ENCODE measurements around the gene GSC2.
"Not testable (repeated sequence)": the region's sequence is repeated elsewhere in the genome, so short reads cannot be mapped to it uniquely, and the experiment has no call there.

GSC2 gene

DNA sequence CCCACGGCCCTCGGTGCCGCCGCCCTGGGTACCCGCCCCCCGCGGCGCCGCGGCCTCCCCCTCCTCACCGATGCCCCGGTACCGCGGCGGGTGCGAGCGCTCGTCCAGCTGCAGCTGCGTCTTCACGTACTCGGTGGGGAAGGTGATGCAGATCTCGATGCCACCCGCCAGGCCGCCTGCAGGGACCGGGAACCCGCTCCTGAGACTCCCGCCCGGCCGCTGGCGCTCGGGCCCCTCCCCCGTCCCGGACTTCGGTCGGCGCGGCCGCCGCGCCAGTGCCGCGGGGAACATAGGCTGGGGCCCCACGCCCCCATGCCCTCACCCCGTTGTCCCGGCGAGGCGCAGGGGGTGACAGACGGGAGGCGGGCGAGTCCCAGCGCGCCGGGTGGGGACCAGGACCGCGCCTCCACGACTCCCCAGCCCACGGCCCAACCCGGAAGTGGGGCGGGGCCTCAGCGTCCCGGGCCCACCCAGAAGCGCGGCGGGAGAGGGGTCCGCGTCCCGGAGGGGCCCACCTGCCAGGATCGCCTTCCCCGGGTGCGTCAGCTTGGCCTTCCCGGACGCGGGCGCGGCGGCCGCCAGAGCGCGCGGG lies 28.1 kb upstream of the GSC2 start:
- no peak for DNase-seq (ENCODE audit: low spot score)

DNA sequence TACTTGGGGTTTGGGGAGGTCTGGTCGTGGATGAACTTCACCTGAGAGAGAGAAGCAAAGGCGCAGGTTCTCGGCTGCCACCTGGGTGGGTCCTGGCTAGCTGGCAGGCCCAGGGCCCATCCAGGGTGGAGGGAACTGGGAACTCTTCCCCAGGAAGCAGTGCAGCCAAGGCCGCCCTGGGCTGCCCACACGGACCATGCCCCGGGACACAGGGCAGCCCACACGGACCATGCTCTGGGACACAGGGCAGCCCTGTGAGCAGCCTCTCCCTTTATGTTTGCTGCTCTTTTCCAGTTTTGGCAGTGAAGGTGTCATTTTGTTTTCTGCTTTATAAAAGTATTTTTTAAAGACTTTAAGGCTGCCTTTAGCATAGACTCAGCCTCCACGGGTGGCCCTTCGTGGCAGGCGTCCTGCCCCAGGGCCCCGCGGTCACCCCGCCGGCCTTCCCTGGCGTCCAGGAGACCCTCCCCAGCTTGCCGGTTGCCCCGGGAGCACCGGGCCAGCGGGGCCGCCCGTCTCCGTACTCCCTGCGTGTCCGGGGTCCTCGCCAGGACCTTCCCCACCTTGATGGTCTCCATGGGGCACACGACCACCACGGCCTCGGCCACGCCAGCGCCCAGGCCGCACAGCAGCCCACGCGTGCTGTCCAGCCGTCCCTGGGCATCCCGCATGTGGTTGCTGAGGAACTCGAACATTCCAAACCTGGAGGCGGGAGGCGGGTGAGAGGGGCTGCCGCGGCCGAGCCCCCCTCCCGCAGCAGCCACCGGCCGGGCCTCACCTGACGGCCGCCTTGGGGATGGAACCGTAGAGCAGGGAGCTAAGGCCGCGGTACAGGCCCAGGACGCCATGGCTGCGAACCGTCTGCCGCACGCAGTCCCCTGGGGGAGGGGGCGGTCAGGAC lies 27.3 kb upstream of the GSC2 start:
- DNase-seq (ENCODE audit: low spot score) = no peak

GRCh38 chr22:19176732-19177131 lies 26.6 kb upstream of the GSC2 start:
- DNase-seq (ENCODE audit: low spot score) = no peak

- no peak for DNase-seq (ENCODE audit: low spot score)
Observed at GRCh38 chr22:19176175-19176643, 26.1 kb upstream of the GSC2 start.

GRCh38 chr22:19175602-19176174 lies 25.6 kb upstream of the GSC2 start:
- DNase-seq (ENCODE audit: low spot score) = no peak

- no peak for DNase-seq (ENCODE audit: low spot score)
Observed at GRCh38 chr22:19175026-19175601, 25.0 kb upstream of the GSC2 start.

GRCh38 chr22:19174106-19175025 lies 24.3 kb upstream of the GSC2 start:
- DNase-seq (ENCODE audit: low spot score) = no peak

DNA sequence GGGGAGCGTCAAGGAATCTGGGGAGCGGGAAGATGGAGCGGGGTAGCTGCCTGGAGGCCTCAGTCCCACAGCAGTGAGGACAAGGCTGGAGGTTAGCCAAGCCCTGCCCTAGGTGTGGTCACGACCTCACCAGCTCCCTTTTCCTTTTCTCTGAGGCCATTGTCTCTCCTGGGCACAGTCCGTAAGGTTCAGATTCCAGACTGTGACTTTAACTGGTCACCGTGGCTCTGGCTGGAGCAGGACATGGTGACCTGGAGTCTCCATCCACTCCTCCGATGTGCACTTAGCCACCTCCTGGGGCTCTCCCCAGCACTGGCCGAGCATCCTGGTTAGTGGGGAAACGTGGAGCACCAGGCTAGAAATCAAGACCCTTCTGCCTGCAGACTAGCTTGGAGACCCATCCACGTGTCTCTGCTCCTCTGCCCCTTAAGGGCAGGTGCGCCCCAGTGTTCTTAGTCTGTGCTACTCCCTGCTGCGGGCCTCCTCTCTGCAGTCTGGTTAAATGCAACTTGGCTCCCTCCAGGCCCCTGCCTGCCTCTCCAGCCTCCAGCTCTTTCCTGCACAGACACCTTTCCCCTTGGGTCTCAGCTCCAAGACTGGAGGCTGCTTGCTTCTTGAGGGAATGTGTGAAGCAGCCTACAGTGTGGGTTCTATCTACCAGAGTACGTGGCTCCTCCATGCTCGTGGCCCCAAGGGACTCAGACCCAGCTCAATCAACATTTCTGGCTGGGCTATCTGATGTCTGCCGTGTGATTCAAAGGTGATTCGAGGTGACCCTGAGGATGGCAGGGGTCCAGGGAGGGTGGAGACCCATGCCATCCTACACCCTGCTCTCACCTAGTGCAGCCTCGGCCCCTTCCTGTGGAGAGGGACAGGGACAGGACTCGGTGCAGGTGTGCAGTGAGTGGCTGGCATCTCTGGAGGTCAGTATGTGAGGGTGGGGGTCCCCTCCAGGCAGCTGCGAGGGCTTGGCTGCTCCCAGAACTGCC lies 23.2 kb upstream of the GSC2 start:
- no peak for DNase-seq (ENCODE audit: low spot score)

DNA sequence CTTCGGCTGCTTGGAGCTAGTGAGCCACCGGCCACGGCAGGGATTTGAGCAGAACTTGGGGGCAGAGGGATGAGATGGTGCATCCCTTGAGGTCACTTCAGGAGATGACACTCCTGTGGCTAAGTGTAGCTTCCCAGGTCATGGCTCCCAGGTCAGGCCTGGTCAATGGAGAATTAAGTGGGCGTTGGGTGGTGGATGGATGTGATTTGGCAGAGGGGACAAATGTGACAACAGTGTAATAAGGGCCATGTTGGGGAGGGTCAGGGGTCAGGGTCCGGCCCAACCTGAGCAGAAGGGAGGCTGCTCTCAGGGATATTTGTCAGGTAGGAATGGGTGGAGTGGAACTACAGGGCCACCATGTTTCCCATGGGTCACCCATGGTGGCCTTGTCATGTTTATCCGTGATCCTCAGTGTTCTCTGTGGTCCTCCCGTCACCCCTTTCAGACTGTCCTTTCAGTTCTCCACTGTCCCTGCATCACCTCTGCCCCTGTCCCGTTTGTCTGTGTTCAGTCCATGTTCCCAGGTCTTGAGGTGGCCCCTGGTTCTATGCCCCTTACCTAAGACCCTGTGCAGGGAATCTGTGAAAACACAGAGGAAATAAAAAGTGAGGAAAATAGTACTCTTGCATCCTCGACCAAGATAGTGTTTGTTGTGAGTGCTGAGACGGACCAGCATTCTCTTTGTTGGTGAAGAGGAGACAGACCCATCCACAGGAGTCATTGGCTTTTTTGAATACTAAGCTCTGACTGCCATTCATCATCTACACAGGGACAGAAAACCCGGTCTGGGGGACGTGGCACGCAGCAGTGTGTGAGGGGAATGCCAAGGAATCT lies 22.3 kb upstream of the GSC2 start:
- DNase-seq (ENCODE audit: low spot score) = no peak

GRCh38 chr22:19169947-19170318 lies 19.8 kb upstream of the GSC2 start:
- DNase-seq (ENCODE audit: low spot score) = no peak

GRCh38 chr22:19169002-19169946 lies 19.2 kb upstream of the GSC2 start:
- DNase-seq (ENCODE audit: low spot score) = no peak

DNA sequence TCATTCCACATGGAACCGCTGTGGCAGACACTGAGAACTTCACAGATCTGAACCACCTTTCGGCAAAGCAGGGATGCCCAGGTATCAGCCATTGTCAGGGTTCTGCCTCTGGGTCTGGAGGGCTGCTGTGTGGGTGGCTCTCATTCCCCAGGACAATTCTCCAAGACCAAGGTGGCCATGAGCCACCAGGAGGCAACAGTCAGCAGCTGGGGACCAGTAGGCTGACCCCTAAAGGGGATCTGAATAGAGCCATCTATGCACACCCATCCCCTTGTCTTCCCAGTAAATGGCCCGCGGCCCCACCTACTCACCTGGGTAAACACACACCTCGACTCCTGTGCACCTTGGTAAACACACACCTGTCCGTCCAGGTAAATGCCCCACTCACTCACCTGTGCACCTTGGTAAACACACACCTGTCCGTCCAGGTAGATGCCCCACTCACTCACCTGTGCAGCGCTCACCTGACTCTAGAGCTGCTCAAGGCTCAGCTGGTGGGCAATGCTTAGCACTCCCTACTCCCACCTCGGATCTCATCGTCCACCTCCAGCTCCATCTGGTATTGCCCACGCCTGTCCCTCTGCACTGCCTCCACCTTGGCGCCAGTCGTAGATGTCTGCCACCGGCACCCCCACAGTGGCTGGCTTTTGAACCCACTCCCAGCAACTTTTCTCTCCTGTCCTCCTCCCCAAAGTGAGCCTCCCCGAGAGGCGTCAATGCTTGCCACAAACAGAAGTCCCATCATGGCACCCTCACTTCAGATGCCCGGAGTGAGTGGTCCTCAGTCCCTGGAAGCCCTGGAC lies 18.2 kb upstream of the GSC2 start:
- no peak for DNase-seq (ENCODE audit: low spot score)

DNA sequence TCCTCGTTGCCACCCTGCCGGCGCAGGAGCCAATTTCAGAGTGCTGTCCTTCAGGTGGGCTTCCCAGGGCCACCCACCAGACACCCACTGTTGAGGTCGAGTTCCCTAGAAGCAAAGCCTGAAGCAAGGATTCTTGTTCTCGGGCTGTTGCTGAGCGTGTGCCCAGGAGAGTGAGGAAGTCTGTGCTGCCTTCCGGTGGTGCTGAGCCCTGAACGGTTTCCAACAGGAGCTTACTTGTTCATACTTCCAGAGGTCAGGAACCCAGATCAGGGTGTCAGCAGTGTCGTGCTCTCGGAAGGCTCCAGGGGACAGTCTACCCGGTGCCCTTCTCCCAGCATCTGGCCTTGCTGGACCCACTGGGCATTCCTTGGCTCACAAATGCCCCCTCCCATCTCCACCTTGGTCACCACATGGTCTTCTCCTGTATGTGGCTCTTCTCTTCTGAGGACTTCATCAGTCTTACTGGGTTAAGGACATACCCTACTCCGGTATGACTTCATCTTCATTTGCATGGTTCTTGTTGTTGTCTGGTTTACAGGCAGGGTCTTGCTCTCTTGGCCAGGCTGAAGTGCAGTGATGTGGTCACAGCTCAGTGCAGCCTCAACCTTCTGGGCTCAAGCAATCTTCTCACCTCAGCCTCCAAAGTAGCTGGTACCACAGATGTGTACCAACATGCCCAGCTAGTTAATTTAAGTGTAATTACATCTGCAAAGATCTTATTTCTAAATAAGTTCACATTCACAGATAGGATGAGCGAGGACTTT lies 17.2 kb upstream of the GSC2 start:
- DNase-seq (ENCODE audit: low spot score) = no peak

DNA sequence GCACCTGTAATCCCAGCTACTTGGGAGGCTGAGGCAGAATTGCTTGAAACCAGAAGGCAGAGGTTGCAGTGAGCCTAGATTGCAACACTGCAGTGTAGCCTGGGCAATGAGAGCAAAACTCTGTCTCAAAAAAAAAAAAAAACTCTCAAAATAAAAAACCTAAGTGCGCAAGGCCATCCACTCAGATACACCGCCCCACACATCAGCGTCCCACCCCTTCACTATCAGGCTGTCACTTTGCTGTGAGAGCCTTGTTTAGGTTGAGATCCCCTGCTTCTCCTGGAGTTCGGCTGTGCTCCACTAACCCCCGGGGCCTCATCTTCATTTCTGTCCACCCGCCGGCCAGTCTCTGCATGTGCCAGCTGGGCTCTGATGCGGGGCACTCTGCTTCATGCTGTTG lies 16.3 kb upstream of the GSC2 start:
- no peak for DNase-seq (ENCODE audit: low spot score)

GRCh38 chr22:19164425-19164824 lies 14.3 kb upstream of the GSC2 start:
- no peak for DNase-seq (ENCODE audit: low spot score)

- not testable (repeated sequence) for DNase-seq (ENCODE audit: low spot score)
Observed at GRCh38 chr22:19158649-19159048, 8.6 kb upstream of the GSC2 start.

GRCh38 chr22:19156109-19156508 lies 6.0 kb upstream of the GSC2 start:
- not testable (repeated sequence) for DNase-seq (ENCODE audit: low spot score)
